NT2/D1 (cell line): ENCODE data around the gene NUDCD3.

ENCODE experiments used
- DNase-seq: peaks from one replicate; pipeline ENCODE4 v3.0.0-alpha.2; 2011; ENCODE audit warnings: low read depth, low spot score
- H3K27me3 ChIP-seq: 2 replicates; pipeline ENCODE4 v1.6.0; 2011; ENCODE audit warnings: mild to moderate bottlenecking; ENCODE audit not compliant: insufficient read length, insufficient read depth
- H3K36me3 ChIP-seq: 2 replicates; pipeline ENCODE4 v1.6.1; 2011; ENCODE audit warnings: mild to moderate bottlenecking, low read length, mixed read lengths; ENCODE audit not compliant: insufficient read depth, insufficient read length
- H3K4me1 ChIP-seq: 2 replicates; pipeline ENCODE4 v1.5.1; 2011; ENCODE audit not compliant: insufficient read depth, insufficient read length
- H3K4me3 ChIP-seq: 2 replicates; pipeline ENCODE4 v1.5.1; 2011; ENCODE audit warnings: low read depth; ENCODE audit not compliant: insufficient read length
- H3K9ac ChIP-seq: 2 replicates; pipeline ENCODE4 v1.6.0; 2011; ENCODE audit warnings: low read depth; ENCODE audit not compliant: insufficient read length
- H3K9me3 ChIP-seq: 2 replicates; pipeline ENCODE4 v1.5.1; 2011; ENCODE audit warnings: mild to moderate bottlenecking, low read length; ENCODE audit not compliant: insufficient read depth
- SUZ12 ChIP-seq: IDR thresholded peaks from 2 replicates; pipeline ENCODE4 v1.6.1; 2011; ENCODE audit not compliant: insufficient read length, insufficient read depth; ENCODE audit errors: extremely low read depth
- YY1 ChIP-seq: IDR thresholded peaks from 2 replicates; pipeline ENCODE4 v1.6.1; 2011; ENCODE audit not compliant: insufficient read length, insufficient read depth
- ZNF274 ChIP-seq: IDR thresholded peaks from 2 replicates; pipeline ENCODE4 v1.6.1; 2011; ENCODE audit warnings: mild to moderate bottlenecking, low read depth, low read length

NUDCD3 gene

GRCh38 chr7:44486693-44487092, 3.8 kb downstream of the NUDCD3 start:
- no peaks in the 10 kb centered on the region for H3K27me3 ChIP-seq
- H3K9ac ChIP-seq, result no peak overlapping the region
- no peak for DNase-seq
- no peak overlapping the region for H3K4me3 ChIP-seq
- no peaks in the 10 kb centered on the region; the same call in 1 of the 2 replicates for H3K9me3 ChIP-seq
- no peaks in the 10 kb centered on the region for H3K4me1 ChIP-seq
- TF ChIP-seq SUZ12 (no peak), YY1 (no peak), ZNF274 (no peak)
- H3K36me3 ChIP-seq, result peaks cover 63% of the 10 kb centered on the region

- Histone ChIP-seq H3K27me3 (no peaks in the 10 kb centered on the region), H3K9ac (no peak overlapping the region), H3K9me3 (no peaks in the 10 kb centered on the region; the same call in 1 of the 2 replicates), H3K36me3 (peaks cover 70% of the 10 kb centered on the region), H3K4me3 (no peak overlapping the region), H3K4me1 (no peaks in the 10 kb centered on the region)
- no peak for DNase-seq
- TF ChIP-seq SUZ12 (no peak), ZNF274 (no peak), YY1 (no peak)
These were observed 4.5 kb downstream of the NUDCD3 start for GRCh38 chr7:44486001-44486400.

- no peak for DNase-seq
- TF ChIP-seq YY1 (no peak), ZNF274 (no peak)
- H3K4me1 ChIP-seq, result no peaks in the 10 kb centered on the region
- H3K36me3 ChIP-seq, result peaks cover 82% of the 10 kb centered on the region
- H3K4me3 ChIP-seq, result no peak overlapping the region
- H3K27me3 ChIP-seq, result no peaks in the 10 kb centered on the region
- no peak overlapping the region for H3K9ac ChIP-seq
- H3K9me3 ChIP-seq, result no peaks in the 10 kb centered on the region; the same call in 1 of the 2 replicates
These were observed 5.8 kb downstream of the NUDCD3 start for GRCh38 chr7:44484482-44485313.

- no peaks in the 10 kb centered on the region for H3K27me3 ChIP-seq
- H3K4me1 ChIP-seq, result no peaks in the 10 kb centered on the region
- no peaks in the 10 kb centered on the region; the same call in 1 of the 2 replicates for H3K9me3 ChIP-seq
- no peak overlapping the region for H3K9ac ChIP-seq
- no peak for DNase-seq
- peaks cover 89% of the 10 kb centered on the region for H3K36me3 ChIP-seq
- no peak for TF ChIP-seq SUZ12
- no peak for TF ChIP-seq ZNF274
- no peak overlapping the region for H3K4me3 ChIP-seq
These were observed 7.7 kb downstream of the NUDCD3 start for GRCh38 chr7:44482502-44483485.

- Histone ChIP-seq H3K4me1 (no peaks in the 10 kb centered on the region), H3K9ac (no peak overlapping the region), H3K27me3 (no peaks in the 10 kb centered on the region), H3K9me3 (no peaks in the 10 kb centered on the region; the same call in 1 of the 2 replicates), H3K4me3 (no peak overlapping the region), H3K36me3 (peaks cover 93% of the 10 kb centered on the region)
- TF ChIP-seq YY1 (no peak), ZNF274 (no peak), SUZ12 (no peak)
- no peak for DNase-seq
These were observed 12.5 kb downstream of the NUDCD3 start for GRCh38 chr7:44477938-44478337.

GRCh38 chr7:44477063-44477830, 13.2 kb downstream of the NUDCD3 start:
- H3K36me3 ChIP-seq, result peaks cover 92% of the 10 kb centered on the region
- H3K27me3 ChIP-seq, result no peaks in the 10 kb centered on the region
- H3K4me3 ChIP-seq, result no peak overlapping the region
- no peaks in the 10 kb centered on the region for H3K9me3 ChIP-seq
- DNase-seq, result peak; percentile 80
- H3K4me1 ChIP-seq, result no peaks in the 10 kb centered on the region
- TF ChIP-seq ZNF274, result no peak
- TF ChIP-seq SUZ12, result no peak
- TF ChIP-seq YY1, result no peak
- no peak overlapping the region for H3K9ac ChIP-seq
